ENCODE data around the gene CPHXL. TPM values are rescaled to one million over a fixed set of nuclear protein-coding genes. Genes with fewer than 3 reads are reported as not detected.

The CPHXL gene
- total RNA-seq, 1 experiment from 2014 or later: not detected

DNA sequence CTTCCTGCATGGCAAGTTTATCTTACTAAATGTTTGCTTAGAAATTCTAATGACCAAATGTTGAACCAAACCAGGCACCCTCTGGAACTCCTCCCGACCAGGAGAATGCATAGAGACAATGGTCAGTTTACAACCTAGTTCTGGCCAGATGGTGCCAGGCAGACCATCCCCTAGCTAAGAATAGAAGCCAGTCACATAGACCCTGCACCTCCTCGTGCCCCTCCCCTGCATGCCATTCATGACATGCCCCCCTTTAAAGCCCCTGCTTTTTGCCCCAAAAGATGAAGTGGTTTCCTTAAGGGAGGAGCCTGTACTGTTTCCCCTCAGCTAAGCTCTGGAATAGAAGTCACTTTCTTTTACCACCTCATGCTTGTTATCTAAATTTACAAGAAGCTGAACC is 6.6 kb upstream of the CPHXL start (continued):
- TF ChIP-seq, protein P1, sequence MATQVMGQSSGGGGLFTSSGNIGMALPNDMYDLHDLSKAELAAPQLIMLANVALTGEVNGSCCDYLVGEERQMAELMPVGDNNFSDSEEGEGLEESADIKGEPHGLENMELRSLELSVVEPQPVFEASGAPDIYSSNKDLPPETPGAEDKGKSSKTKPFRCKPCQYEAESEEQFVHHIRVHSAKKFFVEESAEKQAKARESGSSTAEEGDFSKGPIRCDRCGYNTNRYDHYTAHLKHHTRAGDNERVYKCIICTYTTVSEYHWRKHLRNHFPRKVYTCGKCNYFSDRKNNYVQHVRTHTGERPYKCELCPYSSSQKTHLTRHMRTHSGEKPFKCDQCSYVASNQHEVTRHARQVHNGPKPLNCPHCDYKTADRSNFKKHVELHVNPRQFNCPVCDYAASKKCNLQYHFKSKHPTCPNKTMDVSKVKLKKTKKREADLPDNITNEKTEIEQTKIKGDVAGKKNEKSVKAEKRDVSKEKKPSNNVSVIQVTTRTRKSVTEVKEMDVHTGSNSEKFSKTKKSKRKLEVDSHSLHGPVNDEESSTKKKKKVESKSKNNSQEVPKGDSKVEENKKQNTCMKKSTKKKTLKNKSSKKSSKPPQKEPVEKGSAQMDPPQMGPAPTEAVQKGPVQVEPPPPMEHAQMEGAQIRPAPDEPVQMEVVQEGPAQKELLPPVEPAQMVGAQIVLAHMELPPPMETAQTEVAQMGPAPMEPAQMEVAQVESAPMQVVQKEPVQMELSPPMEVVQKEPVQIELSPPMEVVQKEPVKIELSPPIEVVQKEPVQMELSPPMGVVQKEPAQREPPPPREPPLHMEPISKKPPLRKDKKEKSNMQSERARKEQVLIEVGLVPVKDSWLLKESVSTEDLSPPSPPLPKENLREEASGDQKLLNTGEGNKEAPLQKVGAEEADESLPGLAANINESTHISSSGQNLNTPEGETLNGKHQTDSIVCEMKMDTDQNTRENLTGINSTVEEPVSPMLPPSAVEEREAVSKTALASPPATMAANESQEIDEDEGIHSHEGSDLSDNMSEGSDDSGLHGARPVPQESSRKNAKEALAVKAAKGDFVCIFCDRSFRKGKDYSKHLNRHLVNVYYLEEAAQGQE (IDR thresholded peaks at IDR 0.05; ENCODE audit: low read depth): no peak
- TF ChIP-seq, protein P2, sequence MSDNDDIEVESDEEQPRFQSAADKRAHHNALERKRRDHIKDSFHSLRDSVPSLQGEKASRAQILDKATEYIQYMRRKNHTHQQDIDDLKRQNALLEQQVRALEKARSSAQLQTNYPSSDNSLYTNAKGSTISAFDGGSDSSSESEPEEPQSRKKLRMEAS (IDR thresholded peaks at IDR 0.05): no peak
- TF ChIP-seq POLR2A (IDR thresholded peaks at IDR 0.05; ENCODE audit: borderline replicate concordance, extremely low read depth, insufficient read depth, insufficient read length) (no peak), CBX3 (IDR thresholded peaks at IDR 0.05; ENCODE audit: low read depth) (no peak)

DNA sequence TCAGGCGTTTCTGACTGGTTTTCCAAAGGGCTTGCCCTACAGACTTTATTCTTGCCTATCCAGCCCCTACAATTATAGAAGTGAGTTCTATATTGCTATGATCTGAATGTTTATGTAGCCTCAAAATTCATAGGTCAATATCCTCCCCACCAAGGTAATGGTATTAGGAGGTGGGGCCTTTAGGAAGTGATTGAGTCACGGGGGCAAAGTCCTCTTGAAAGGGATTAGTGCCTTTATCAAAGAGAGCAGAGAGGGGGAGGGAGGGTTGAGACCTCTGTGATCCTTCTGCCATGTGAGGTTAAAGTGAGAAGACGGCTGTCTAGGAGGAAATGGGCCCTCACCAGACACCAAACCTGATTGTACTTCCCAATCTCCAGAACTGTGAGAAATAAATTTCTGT is 931 bp upstream of the CPHXL start:
- no peak for ATAC-seq
- no peak for DNase-seq (ENCODE audit: low read depth, low spot score)
- H3K4me2 ChIP-seq (ENCODE audit: low read length): no peak overlapping the region
- no peaks in the 10 kb centered on the region for H3K27me3 ChIP-seq (ENCODE audit: insufficient read depth, low read length)
- H3K9me2 ChIP-seq (ENCODE audit: insufficient read depth): no peaks in the 10 kb centered on the region
- no peak overlapping the region for H2AFZ ChIP-seq (ENCODE audit: low read depth, low read length, poor library complexity, severe bottlenecking)
- BruUV-seq (replicated peaks): no TSS peak
- no peak overlapping the region for H3K27ac ChIP-seq (ENCODE audit: low read depth, low read length)
- no peaks in the 10 kb centered on the region for H4K20me1 ChIP-seq (ENCODE audit: insufficient read depth)
- ChIA-PET CTCF (no interaction called here), RAD21 (ENCODE audit: low non-redundant PET in 1 of 2, low total read pairs in 2 of 2, uncharacterized antibody in 2 of 2, unreplicated experiment in 2 of 2) (no interaction called here), POLR2A (no interaction called here)
- no peaks in the 10 kb centered on the region for H3K9me3 ChIP-seq (ENCODE audit: control insufficient read depth in 1 of 2, insufficient read depth in 1 of 2, low read depth in 1 of 2, low read length in 2 of 2)
- no peaks in the 10 kb centered on the region for H3K36me3 ChIP-seq (ENCODE audit: control insufficient read depth in 1 of 2, insufficient read depth in 2 of 2, low read length in 2 of 2)
- intact Hi-C loops (cut with micrococcal nuclease): no loop called here
- no peak overlapping the region for H3K4me3 ChIP-seq (replicated peaks in 1 of 2; ENCODE audit: low read depth in 1 of 2, low read length in 2 of 2)
- H3K79me2 ChIP-seq (ENCODE audit: insufficient read depth, low read length): no peaks in the 10 kb centered on the region
- H3K9ac ChIP-seq (ENCODE audit: low read length): no peak overlapping the region
- no peak for TF ChIP-seq ELF1 (IDR thresholded peaks at IDR 0.05; ENCODE audit: borderline replicate concordance, low read depth)
- TF ChIP-seq ZFX (IDR thresholded peaks at IDR 0.05): no peak
- no peak for TF ChIP-seq POLR2AphosphoS5 (IDR thresholded peaks at IDR 0.05; ENCODE audit: low read depth, low read length)
- no peak for TF ChIP-seq TCF7L2 (IDR thresholded peaks at IDR 0.05; ENCODE audit: borderline replicate concordance, extremely low read depth, insufficient read depth, insufficient read length)
- TF ChIP-seq, protein P1 (IDR thresholded peaks at IDR 0.05; ENCODE audit: low read depth): no peak
- TF ChIP-seq JUND (IDR thresholded peaks at IDR 0.05): no peak
- TF ChIP-seq POLR2A (IDR thresholded peaks at IDR 0.05; ENCODE audit: borderline replicate concordance, extremely low read depth, insufficient read depth, insufficient read length): no peak
- TF ChIP-seq CEBPB (IDR thresholded peaks at IDR 0.05; ENCODE audit: low read depth): no peak
- TF ChIP-seq EZH2 (IDR thresholded peaks at IDR 0.05): no peak
- no peak for TF ChIP-seq SRF (IDR thresholded peaks at IDR 0.05; ENCODE audit: low read depth)
- no peak for TF ChIP-seq EZH2phosphoT487 (IDR thresholded peaks at IDR 0.05; ENCODE audit: borderline replicate concordance)
- TF ChIP-seq YY1 (IDR thresholded peaks at IDR 0.05; ENCODE audit: extremely low read depth, insufficient replicate concordance, low read depth, low read length): no peak
- TF ChIP-seq, protein P2 (IDR thresholded peaks at IDR 0.05): no peak
- TF ChIP-seq, protein P3, sequence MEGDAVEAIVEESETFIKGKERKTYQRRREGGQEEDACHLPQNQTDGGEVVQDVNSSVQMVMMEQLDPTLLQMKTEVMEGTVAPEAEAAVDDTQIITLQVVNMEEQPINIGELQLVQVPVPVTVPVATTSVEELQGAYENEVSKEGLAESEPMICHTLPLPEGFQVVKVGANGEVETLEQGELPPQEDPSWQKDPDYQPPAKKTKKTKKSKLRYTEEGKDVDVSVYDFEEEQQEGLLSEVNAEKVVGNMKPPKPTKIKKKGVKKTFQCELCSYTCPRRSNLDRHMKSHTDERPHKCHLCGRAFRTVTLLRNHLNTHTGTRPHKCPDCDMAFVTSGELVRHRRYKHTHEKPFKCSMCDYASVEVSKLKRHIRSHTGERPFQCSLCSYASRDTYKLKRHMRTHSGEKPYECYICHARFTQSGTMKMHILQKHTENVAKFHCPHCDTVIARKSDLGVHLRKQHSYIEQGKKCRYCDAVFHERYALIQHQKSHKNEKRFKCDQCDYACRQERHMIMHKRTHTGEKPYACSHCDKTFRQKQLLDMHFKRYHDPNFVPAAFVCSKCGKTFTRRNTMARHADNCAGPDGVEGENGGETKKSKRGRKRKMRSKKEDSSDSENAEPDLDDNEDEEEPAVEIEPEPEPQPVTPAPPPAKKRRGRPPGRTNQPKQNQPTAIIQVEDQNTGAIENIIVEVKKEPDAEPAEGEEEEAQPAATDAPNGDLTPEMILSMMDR (IDR thresholded peaks at IDR 0.05 in 2 of 3, conservative IDR thresholded peaks at IDR 0.05 in 1 of 3; ENCODE audit: borderline replicate concordance in 1 of 3, insufficient read depth in 1 of 3, low read depth in 2 of 3, low read length in 2 of 3): no peak
- no peaks in the 10 kb centered on the region; a peak in 1 of 4 replicates for H3K4me1 ChIP-seq (ENCODE audit: control insufficient read depth in 1 of 2, insufficient read depth in 2 of 2, low read length in 2 of 2)

Measured in HCT116 (cell line).